Measurements from ENCODE around the gene SYNGR3. TPM values are rescaled to one million over a fixed set of nuclear protein-coding genes. Genes with fewer than 3 reads are reported as not detected.
A peak's percentile ranks its signal among the peaks of the same experiment; 100 is the strongest.
"Not testable (repeated sequence)": the region's sequence is repeated elsewhere in the genome, so short reads cannot be mapped to it uniquely, and the experiment has no call there.

SYNGR3 gene
- total RNA-seq, 1 donor from 2014 or later, result 0.24 TPM

DNA sequence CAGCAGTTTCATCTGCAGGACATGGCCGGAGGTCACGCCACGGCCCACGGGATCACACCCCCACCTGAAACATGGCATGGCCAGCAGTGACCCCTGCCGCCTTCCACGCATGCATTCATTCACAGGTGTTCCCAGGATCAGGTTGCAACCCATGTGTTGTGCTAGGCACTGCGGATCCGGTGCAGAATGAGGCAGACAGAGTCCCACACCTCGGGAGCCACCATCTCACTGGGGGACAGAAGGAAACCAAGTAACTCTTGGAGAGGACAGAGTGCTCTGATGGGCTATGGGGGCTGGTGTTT, 42.5 kb upstream of the SYNGR3 start:
- intact Hi-C loops (cut with DNase I), result no loop called here
- Histone ChIP-seq H3K4me1 (peaks cover 3% of the 10 kb centered on the region), H3K9me3 (no peaks in the 10 kb centered on the region), H3K27ac (no peak overlapping the region), H3K36me3 (no peaks in the 10 kb centered on the region), H3K27me3 (ENCODE audit: low read depth) (no peaks in the 10 kb centered on the region), H3K4me3 (no peak overlapping the region)
- TF ChIP-seq CTCF (IDR thresholded peaks at IDR 0.05), result no peak
- no peak for ATAC-seq
- DNase-seq, result peak; percentile 31

DNA sequence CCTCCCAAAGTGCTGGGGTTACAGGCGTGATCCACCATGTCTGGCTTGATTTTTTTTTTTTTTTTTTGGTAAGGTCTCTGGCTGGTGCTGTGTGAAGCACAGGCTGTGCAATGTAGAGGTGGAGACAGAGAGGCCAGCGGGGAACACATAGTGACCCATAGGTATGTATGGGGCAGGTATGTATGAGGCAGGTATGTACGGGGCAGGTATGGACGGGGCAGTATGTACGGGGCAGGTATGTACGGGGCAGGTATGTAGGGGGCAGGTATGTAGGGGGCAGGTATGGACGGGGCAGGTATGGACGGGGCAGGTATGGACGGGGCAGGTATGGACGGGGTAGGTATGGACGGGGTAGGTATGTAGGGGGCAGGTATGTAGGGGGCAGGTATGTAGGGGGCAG, 40.3 kb upstream of the SYNGR3 start:
- Histone ChIP-seq H3K27me3 (ENCODE audit: low read depth) (no peaks in the 10 kb centered on the region), H3K4me1 (no peaks in the 10 kb centered on the region), H3K4me3 (no peak overlapping the region), H3K27ac (no peak overlapping the region), H3K36me3 (no peaks in the 10 kb centered on the region), H3K9me3 (no peaks in the 10 kb centered on the region)
- ATAC-seq (no peak), DNase-seq (peak; percentile 20)
- intact Hi-C loops (cut with DNase I), result no loop called here
- no peak for TF ChIP-seq CTCF (IDR thresholded peaks at IDR 0.05)

DNA sequence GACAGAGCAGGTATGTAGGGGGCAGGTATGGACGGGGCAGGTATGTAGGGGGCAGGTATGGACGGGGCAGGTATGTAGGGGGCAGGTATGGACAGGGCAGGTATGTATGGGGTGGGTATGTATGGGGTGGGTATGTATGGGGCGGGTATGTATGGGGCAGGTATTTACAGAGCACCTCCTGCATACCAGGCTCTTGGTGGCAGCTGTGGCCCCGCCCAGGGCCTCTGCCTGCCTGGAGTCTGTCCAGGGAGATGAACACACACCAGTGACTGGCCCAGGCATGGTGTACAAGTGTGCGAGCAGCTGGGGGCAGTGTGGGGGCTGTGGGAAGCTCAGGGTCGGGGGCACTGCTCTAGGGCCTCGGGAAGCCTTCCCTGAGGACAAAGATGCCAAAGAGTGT, 39.7 kb upstream of the SYNGR3 start:
- ATAC-seq, result no peak
- Histone ChIP-seq H3K27me3 (ENCODE audit: low read depth) (no peaks in the 10 kb centered on the region), H3K4me3 (no peak overlapping the region), H3K36me3 (no peaks in the 10 kb centered on the region), H3K9me3 (no peaks in the 10 kb centered on the region), H3K4me1 (no peaks in the 10 kb centered on the region), H3K27ac (no peak overlapping the region)
- intact Hi-C loops (cut with DNase I), result no loop called here
- DNase-seq, result peak; percentile 32
- TF ChIP-seq CTCF (IDR thresholded peaks at IDR 0.05), result no peak

GRCh38 chr16:1950559-1950958, 39.2 kb upstream of the SYNGR3 start:
- intact Hi-C loops (cut with DNase I), result no loop called here

GRCh38 chr16:1953734-1954133, 36.0 kb upstream of the SYNGR3 start:
- Histone ChIP-seq H3K9me3 (no peaks in the 10 kb centered on the region), H3K4me1 (peaks cover 1% of the 10 kb centered on the region), H3K4me3 (no peak overlapping the region), H3K27me3 (ENCODE audit: low read depth) (no peaks in the 10 kb centered on the region), H3K27ac (no peak overlapping the region), H3K36me3 (no peaks in the 10 kb centered on the region)
- intact Hi-C loops (cut with DNase I), result no loop called here
- ATAC-seq (peak in 1 of 2 donors; percentile 11), DNase-seq (peak; percentile 43)
- no peak for TF ChIP-seq CTCF (IDR thresholded peaks at IDR 0.05)

More at GRCh38 chr16:1950559-1950958, 39.2 kb upstream of the SYNGR3 start:
- Histone ChIP-seq H3K27me3 (ENCODE audit: low read depth) (no peaks in the 10 kb centered on the region), H3K27ac (no peak overlapping the region), H3K9me3 (no peaks in the 10 kb centered on the region), H3K4me3 (no peak overlapping the region), H3K36me3 (no peaks in the 10 kb centered on the region), H3K4me1 (no peaks in the 10 kb centered on the region)
- DNase-seq (peak; percentile 20), ATAC-seq (no peak)
- no peak for TF ChIP-seq CTCF (IDR thresholded peaks at IDR 0.05)

GRCh38 chr16:1957434-1958142, 32.2 kb upstream of the SYNGR3 start:
- H3K4me3 ChIP-seq; intact Hi-C loops (cut with DNase I); DNase-seq; H3K9me3 ChIP-seq; H3K27ac ChIP-seq; H3K27me3 ChIP-seq (ENCODE audit: low read depth); ATAC-seq: not testable (repeated sequence)
- Histone ChIP-seq H3K36me3 (peaks cover 17% of the 10 kb centered on the region), H3K4me1 (peaks cover 21% of the 10 kb centered on the region)

GRCh38 chr16:1958143-1958491, 31.7 kb upstream of the SYNGR3 start:
- ATAC-seq; H3K4me3 ChIP-seq; H3K9me3 ChIP-seq; intact Hi-C loops (cut with DNase I); H3K27me3 ChIP-seq (ENCODE audit: low read depth); H3K27ac ChIP-seq: not testable (repeated sequence)
- peaks cover 25% of the 10 kb centered on the region for H3K4me1 ChIP-seq
- peaks cover 22% of the 10 kb centered on the region for H3K36me3 ChIP-seq
- peak; percentile 42 for DNase-seq
